WTC11 (cell line): Measurements from ENCODE around the gene DTNBP1. TPM values are rescaled to one million over a fixed set of nuclear protein-coding genes. Genes with fewer than 3 reads are reported as not detected.

Source experiments
- ATAC-seq: fragments of 200-7000 bp; cut with Tn5 transposase; 2 replicates; pipeline ENCODE4 v1.10.0; 2021; ENCODE audit warnings: mild to moderate bottlenecking, moderate library complexity
- CTCF ChIA-PET: fragments of 300-600 bp; sonication (Branson Sonifier 250); formaldehyde crosslinking; loops from one replicate; lab custom pipeline; 2021; ENCODE audit warnings: antibody characterized with exemption; lab: Charles Lee
- POLR2A ChIA-PET: fragments of 350-600 bp; sonication (Branson Sonifier 250); formaldehyde crosslinking; loops from one replicate; lab custom pipeline; 2021; ENCODE audit warnings: antibody characterized with exemption; lab: Charles Lee
- DNase-seq: peaks from one replicate; pipeline ENCODE4 v3.0.0; 2021; ENCODE audit warnings: low spot score
- H3K27ac Mint-ChIP-seq: 2 replicates; pipeline ENCODE4 v1.8.0; 2021; ENCODE audit warnings: mixed read lengths
- H3K27me3 Mint-ChIP-seq: 2 replicates; pipeline ENCODE4 v1.8.0; 2021; ENCODE audit warnings: low read depth, mild to moderate bottlenecking, moderate library complexity, mixed read lengths
- H3K36me3 Mint-ChIP-seq: 2 replicates; pipeline ENCODE4 v1.8.0; 2021; ENCODE audit warnings: mixed read lengths
- H3K4me1 Mint-ChIP-seq: 2 replicates; pipeline ENCODE4 v1.8.0; 2022; ENCODE audit warnings: mixed read lengths
- H3K4me3 Mint-ChIP-seq: 2 replicates; pipeline ENCODE4 v1.8.0; 2021; ENCODE audit warnings: mild to moderate bottlenecking, moderate library complexity, mixed read lengths
- H3K9me3 Mint-ChIP-seq: 2 replicates; pipeline ENCODE4 v1.8.0; 2021; ENCODE audit warnings: mixed read lengths
- ARID4B ChIP-seq: sonication (generic); formaldehyde crosslinking; IDR thresholded peaks from 2 replicates; pipeline ENCODE4 v1.8.0; 2023; ENCODE audit warnings: missing genetic modification reagents, mild to moderate bottlenecking, borderline replicate concordance
- CBFB ChIP-seq: sonication (generic); formaldehyde crosslinking; IDR thresholded peaks from 2 replicates; pipeline ENCODE4 v1.8.1; 2022; ENCODE audit warnings: mild to moderate bottlenecking, low read depth, missing genetic modification reagents
- CREB1 ChIP-seq: sonication (generic); formaldehyde crosslinking; IDR thresholded peaks from 2 replicates; pipeline ENCODE4 v1.8.0; 2023; ENCODE audit warnings: mild to moderate bottlenecking, missing genetic modification reagents
- CREM ChIP-seq: sonication (generic); formaldehyde crosslinking; IDR thresholded peaks from 2 replicates; pipeline ENCODE4 v1.8.1; 2022; ENCODE audit warnings: mild to moderate bottlenecking, missing genetic modification reagents, moderate library complexity
- ETV6 ChIP-seq: sonication (generic); formaldehyde crosslinking; IDR thresholded peaks from 2 replicates; pipeline ENCODE4 v1.8.1; 2022; ENCODE audit warnings: mild to moderate bottlenecking, missing genetic modification reagents
- JUN ChIP-seq: sonication (generic); formaldehyde crosslinking; IDR thresholded peaks from 2 replicates; pipeline ENCODE4 v1.8.0; 2023; ENCODE audit warnings: mild to moderate bottlenecking, missing genetic modification reagents
- MAX ChIP-seq: sonication (generic); formaldehyde crosslinking; IDR thresholded peaks from 2 replicates; pipeline ENCODE4 v1.8.0; 2022; ENCODE audit warnings: mild to moderate bottlenecking, missing genetic modification reagents
- MLX ChIP-seq: sonication (generic); formaldehyde crosslinking; IDR thresholded peaks from 2 replicates; pipeline ENCODE4 v1.8.1; 2023; ENCODE audit warnings: mild to moderate bottlenecking, missing genetic modification reagents, moderate library complexity
- SMAD3 ChIP-seq: sonication (generic); formaldehyde crosslinking; IDR thresholded peaks from 2 replicates; pipeline ENCODE4 v1.8.0; 2022; ENCODE audit warnings: missing genetic modification reagents, mild to moderate bottlenecking, borderline replicate concordance
- SOX15 ChIP-seq: fragments of 250-450 bp; sonication (Bioruptor Pico); IDR thresholded peaks from 2 replicates; pipeline ENCODE4 v1.9.0; 2021; ENCODE audit warnings: mild to moderate bottlenecking
- ZMAT4 ChIP-seq: fragments of 250-450 bp; sonication (Bioruptor Pico); IDR thresholded peaks from 2 replicates; pipeline ENCODE4 v1.9.0; 2021; ENCODE audit warnings: mild to moderate bottlenecking
- ZNF281 ChIP-seq: sonication (generic); formaldehyde crosslinking; IDR thresholded peaks from 2 replicates; pipeline ENCODE4 v1.8.0; 2023; ENCODE audit warnings: mild to moderate bottlenecking, missing genetic modification reagents
- ZNF671 ChIP-seq: fragments of 250-450 bp; sonication (Bioruptor Pico); IDR thresholded peaks from 2 replicates; pipeline ENCODE4 v1.8.0; 2021; ENCODE audit warnings: mild to moderate bottlenecking
- total RNA-seq: library from RNA; stranded (reverse); gene quantifications from 3 replicates; pipeline ENCODE4 v1.2.3, GENCODE V29; 2021
- TF ChIP-seq, protein P1 (sequence below): fragments of 250-450 bp; sonication (Bioruptor Pico); IDR thresholded peaks from 2 replicates; pipeline ENCODE4 v2.1.2; 2022; ENCODE audit warnings: mild to moderate bottlenecking, moderate library complexity
- TF ChIP-seq, protein P2 (sequence below): sonication (generic); formaldehyde crosslinking; IDR thresholded peaks from 2 replicates; pipeline ENCODE4 v1.8.1; 2023; ENCODE audit warnings: mild to moderate bottlenecking, missing genetic modification reagents, borderline replicate concordance
- TF ChIP-seq, protein P3 (sequence below): sonication (generic); formaldehyde crosslinking; conservative IDR thresholded peaks from 2 replicates; pipeline ENCODE4 v1.8.1; 2022; ENCODE audit warnings: mild to moderate bottlenecking, missing genetic modification reagents
- TF ChIP-seq, protein P4 (sequence below): fragments of 200-600 bp; IDR thresholded peaks from 2 replicates; pipeline ENCODE4 v1.8.0; 2022; ENCODE audit warnings: antibody characterized with exemption
- TF ChIP-seq, protein P5 (sequence below): sonication (generic); formaldehyde crosslinking; IDR thresholded peaks from 2 replicates; pipeline ENCODE4 v1.8.0; 2023; ENCODE audit warnings: missing genetic modification reagents

DTNBP1 gene
- total RNA-seq, 1 experiment from 2014 or later = 15.1 TPM

DNA sequence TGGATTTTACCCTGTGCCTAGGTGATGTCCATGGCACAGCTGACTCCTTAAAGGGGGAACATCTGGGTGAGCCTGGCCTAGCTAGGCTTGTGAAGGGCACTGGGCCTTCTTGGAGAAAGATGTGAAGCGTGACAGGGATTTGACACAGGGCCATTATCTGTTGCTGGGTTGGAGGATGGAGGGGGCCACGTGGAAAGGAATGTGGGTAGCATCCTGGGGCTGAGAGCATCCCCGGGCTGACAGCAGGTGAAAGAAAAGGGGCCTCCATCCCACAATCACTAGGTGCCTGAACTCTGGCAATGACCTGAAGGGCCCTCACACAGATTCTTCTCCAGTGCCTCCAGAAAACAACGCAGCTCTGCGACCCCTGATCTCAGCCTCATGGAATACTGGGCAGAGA is 124.7 kb downstream of the DTNBP1 start:
- Mint-ChIP-seq H3K9me3 (peaks cover 9% of the 10 kb centered on the region), H3K36me3 (peaks cover 9% of the 10 kb centered on the region), H3K27ac (no peak overlapping the region), H3K4me1 (no peaks in the 10 kb centered on the region), H3K27me3 (no peaks in the 10 kb centered on the region), H3K4me3 (no peak overlapping the region)
- ChIA-PET POLR2A (no interaction called here), CTCF (no interaction called here)
- ATAC-seq (no peak), DNase-seq (no peak)
- TF ChIP-seq SOX15 (CRISPR knock-in tag) (no peak), ETV6 (no peak), CREB1 (CRISPR knock-in tag) (no peak), CREM (no peak), MLX (CRISPR knock-in tag) (no peak), CBFB (CRISPR knock-in tag) (no peak), SMAD3 (CRISPR knock-in tag) (no peak), MAX (CRISPR knock-in tag) (no peak), ZNF281 (CRISPR knock-in tag) (no peak), ZNF671 (CRISPR knock-in tag) (no peak), ARID4B (no peak), ZMAT4 (CRISPR knock-in tag) (no peak), JUN (CRISPR knock-in tag) (no peak)
- TF ChIP-seq, protein P1, sequence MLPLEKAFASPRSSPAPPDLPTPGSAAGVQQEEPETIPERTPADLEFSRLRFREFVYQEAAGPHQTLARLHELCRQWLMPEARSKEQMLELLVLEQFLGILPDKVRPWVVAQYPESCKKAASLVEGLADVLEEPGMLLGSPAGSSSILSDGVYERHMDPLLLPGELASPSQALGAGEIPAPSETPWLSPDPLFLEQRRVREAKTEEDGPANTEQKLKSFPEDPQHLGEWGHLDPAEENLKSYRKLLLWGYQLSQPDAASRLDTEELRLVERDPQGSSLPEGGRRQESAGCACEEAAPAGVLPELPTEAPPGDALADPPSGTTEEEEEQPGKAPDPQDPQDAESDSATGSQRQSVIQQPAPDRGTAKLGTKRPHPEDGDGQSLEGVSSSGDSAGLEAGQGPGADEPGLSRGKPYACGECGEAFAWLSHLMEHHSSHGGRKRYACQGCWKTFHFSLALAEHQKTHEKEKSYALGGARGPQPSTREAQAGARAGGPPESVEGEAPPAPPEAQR (CRISPR knock-in tag) = no peak
- TF ChIP-seq, protein P2, sequence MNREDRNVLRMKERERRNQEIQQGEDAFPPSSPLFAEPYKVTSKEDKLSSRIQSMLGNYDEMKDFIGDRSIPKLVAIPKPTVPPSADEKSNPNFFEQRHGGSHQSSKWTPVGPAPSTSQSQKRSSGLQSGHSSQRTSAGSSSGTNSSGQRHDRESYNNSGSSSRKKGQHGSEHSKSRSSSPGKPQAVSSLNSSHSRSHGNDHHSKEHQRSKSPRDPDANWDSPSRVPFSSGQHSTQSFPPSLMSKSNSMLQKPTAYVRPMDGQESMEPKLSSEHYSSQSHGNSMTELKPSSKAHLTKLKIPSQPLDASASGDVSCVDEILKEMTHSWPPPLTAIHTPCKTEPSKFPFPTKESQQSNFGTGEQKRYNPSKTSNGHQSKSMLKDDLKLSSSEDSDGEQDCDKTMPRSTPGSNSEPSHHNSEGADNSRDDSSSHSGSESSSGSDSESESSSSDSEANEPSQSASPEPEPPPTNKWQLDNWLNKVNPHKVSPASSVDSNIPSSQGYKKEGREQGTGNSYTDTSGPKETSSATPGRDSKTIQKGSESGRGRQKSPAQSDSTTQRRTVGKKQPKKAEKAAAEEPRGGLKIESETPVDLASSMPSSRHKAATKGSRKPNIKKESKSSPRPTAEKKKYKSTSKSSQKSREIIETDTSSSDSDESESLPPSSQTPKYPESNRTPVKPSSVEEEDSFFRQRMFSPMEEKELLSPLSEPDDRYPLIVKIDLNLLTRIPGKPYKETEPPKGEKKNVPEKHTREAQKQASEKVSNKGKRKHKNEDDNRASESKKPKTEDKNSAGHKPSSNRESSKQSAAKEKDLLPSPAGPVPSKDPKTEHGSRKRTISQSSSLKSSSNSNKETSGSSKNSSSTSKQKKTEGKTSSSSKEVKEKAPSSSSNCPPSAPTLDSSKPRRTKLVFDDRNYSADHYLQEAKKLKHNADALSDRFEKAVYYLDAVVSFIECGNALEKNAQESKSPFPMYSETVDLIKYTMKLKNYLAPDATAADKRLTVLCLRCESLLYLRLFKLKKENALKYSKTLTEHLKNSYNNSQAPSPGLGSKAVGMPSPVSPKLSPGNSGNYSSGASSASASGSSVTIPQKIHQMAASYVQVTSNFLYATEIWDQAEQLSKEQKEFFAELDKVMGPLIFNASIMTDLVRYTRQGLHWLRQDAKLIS (CRISPR knock-in tag) = no peak
- TF ChIP-seq, protein P3, sequence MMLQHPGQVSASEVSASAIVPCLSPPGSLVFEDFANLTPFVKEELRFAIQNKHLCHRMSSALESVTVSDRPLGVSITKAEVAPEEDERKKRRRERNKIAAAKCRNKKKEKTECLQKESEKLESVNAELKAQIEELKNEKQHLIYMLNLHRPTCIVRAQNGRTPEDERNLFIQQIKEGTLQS (CRISPR knock-in tag) = no peak
- TF ChIP-seq, protein P4, sequence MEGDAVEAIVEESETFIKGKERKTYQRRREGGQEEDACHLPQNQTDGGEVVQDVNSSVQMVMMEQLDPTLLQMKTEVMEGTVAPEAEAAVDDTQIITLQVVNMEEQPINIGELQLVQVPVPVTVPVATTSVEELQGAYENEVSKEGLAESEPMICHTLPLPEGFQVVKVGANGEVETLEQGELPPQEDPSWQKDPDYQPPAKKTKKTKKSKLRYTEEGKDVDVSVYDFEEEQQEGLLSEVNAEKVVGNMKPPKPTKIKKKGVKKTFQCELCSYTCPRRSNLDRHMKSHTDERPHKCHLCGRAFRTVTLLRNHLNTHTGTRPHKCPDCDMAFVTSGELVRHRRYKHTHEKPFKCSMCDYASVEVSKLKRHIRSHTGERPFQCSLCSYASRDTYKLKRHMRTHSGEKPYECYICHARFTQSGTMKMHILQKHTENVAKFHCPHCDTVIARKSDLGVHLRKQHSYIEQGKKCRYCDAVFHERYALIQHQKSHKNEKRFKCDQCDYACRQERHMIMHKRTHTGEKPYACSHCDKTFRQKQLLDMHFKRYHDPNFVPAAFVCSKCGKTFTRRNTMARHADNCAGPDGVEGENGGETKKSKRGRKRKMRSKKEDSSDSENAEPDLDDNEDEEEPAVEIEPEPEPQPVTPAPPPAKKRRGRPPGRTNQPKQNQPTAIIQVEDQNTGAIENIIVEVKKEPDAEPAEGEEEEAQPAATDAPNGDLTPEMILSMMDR = no peak
- TF ChIP-seq, protein P5, sequence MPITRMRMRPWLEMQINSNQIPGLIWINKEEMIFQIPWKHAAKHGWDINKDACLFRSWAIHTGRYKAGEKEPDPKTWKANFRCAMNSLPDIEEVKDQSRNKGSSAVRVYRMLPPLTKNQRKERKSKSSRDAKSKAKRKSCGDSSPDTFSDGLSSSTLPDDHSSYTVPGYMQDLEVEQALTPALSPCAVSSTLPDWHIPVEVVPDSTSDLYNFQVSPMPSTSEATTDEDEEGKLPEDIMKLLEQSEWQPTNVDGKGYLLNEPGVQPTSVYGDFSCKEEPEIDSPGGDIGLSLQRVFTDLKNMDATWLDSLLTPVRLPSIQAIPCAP = no peak
